HCT116 (cell line): ENCODE data around the gene SLC38A3. TPM values are rescaled to one million over a fixed set of nuclear protein-coding genes. Genes with fewer than 3 reads are reported as not detected.

ENCODE experiments used
- ATAC-seq: fragments of 200-7000 bp; cut with Tn5 transposase; 2 replicates; pipeline ENCODE4 v1.9.1; 2020; ENCODE audit warnings: mild to moderate bottlenecking, moderate library complexity
- BruUV-seq: library from RNA; stranded (reverse); fragments of 400-500 nt; replicated peaks from 2 replicates; lab custom pipeline; 2021; lab: Mats Ljungman, UMichigan
- CTCF ChIA-PET: fragments of 300-600 bp; sonication (Branson Sonifier 250); formaldehyde crosslinking; loops from one replicate; lab custom pipeline; 2021; ENCODE audit warnings: antibody characterized with exemption; lab: Charles Lee
- POLR2A ChIA-PET: fragments of 300-600, 350-600 bp; sonication (Branson Sonifier 250); formaldehyde crosslinking; loops from one replicate; lab custom pipeline; 2021; ENCODE audit warnings: antibody characterized with exemption; lab: Charles Lee
- RAD21 ChIA-PET, 2 experiments: fragments of 300-600 bp; sonication (Branson Sonifier 250); formaldehyde crosslinking; loops; one replicate each; lab custom pipeline; 2023; ENCODE audit warnings: low total read pairs in 2 of 2; ENCODE audit not compliant: uncharacterized antibody in 2 of 2, unreplicated experiment in 2 of 2, low non-redundant PET in 1 of 2; lab: Charles Lee
- DNase-seq: peaks from one replicate; pipeline ENCODE4 v3.0.0-alpha.2; 2010; ENCODE audit warnings: low read depth, low spot score
- H2AFZ ChIP-seq: fragments of 200-600 bp; shearing (Covaris generic), sonication (generic); 2 replicates; pipeline ENCODE4 v1.6.1; 2017; ENCODE audit warnings: low read depth, mixed run types, mixed read lengths, antibody characterized with exemption, low read length; ENCODE audit not compliant: poor library complexity, severe bottlenecking
- H3K27ac ChIP-seq: 2 replicates; pipeline ENCODE4 v1.5.1; 2012; ENCODE audit warnings: low read depth, low read length
- H3K27me3 ChIP-seq: fragments of 200-600 bp; sonication (generic); 2 replicates; pipeline ENCODE4 v1.6.1; 2016; ENCODE audit warnings: mixed run types, low read length, mixed read lengths; ENCODE audit not compliant: insufficient read depth
- H3K36me3 ChIP-seq, 2 experiments: fragments of 200-500 bp in 1 of 2; fragments of 200-600 bp in 1 of 2; sonication (Bioruptor generic) in 1 of 2; sonication (generic) in 1 of 2; 2 replicates each; pipeline versions ENCODE4 v1.5.1 to v1.6.1; 2014 to 2016; ENCODE audit warnings: low read length in 2 of 2, inconsistent platforms in 1 of 2, mixed read lengths in 1 of 2, mixed run types in 1 of 2; ENCODE audit not compliant: insufficient read depth in 2 of 2, control insufficient read depth in 1 of 2
- H3K4me1 ChIP-seq, 2 experiments: fragments of 200-600 bp in 1 of 2; sonication (generic) in 1 of 2; 2 replicates each; pipeline versions ENCODE4 v1.5.1 to v1.6.1; 2012 to 2017; ENCODE audit warnings: low read length in 2 of 2, inconsistent platforms in 1 of 2, mild to moderate bottlenecking in 1 of 2, mixed read lengths in 1 of 2, mixed run types in 1 of 2, moderate library complexity in 1 of 2; ENCODE audit not compliant: insufficient read depth in 2 of 2, control insufficient read depth in 1 of 2
- H3K4me2 ChIP-seq: fragments of 200-600 bp; sonication (generic); 2 replicates; pipeline ENCODE4 v1.6.1; 2017; ENCODE audit warnings: mixed run types, low read length, mixed read lengths
- H3K4me3 ChIP-seq, 2 experiments: fragments of 200-600 bp in 1 of 2; sonication (generic) in 1 of 2; replicated peaks in 1 of 2; 2 replicates each; pipeline ENCODE4 v1.5.1; 2011 to 2016; ENCODE audit warnings: low read length in 2 of 2, control low read depth in 1 of 2, low read depth in 1 of 2, mild to moderate bottlenecking in 1 of 2, mixed read lengths in 1 of 2, mixed run types in 1 of 2
- H3K79me2 ChIP-seq: fragments of 200-600 bp; sonication (generic); 2 replicates; pipeline ENCODE4 v1.6.1; 2017; ENCODE audit warnings: mild to moderate bottlenecking, mixed run types, low read length, moderate library complexity, mixed read lengths; ENCODE audit not compliant: insufficient read depth
- H3K9ac ChIP-seq: fragments of 200-600 bp; sonication (generic); 2 replicates; pipeline ENCODE4 v1.6.1; 2016; ENCODE audit warnings: low read length, mixed read lengths
- H3K9me2 ChIP-seq: fragments of 200-600 bp; sonication (generic), shearing (Covaris generic); 2 replicates; pipeline ENCODE4 v1.6.1; 2017; ENCODE audit warnings: mixed run types, mild to moderate bottlenecking, moderate library complexity; ENCODE audit not compliant: insufficient read depth
- H3K9me3 ChIP-seq, 2 experiments: fragments of 200-500 bp in 1 of 2; fragments of 200-600 bp in 1 of 2; sonication (Bioruptor generic) in 1 of 2; sonication (generic) in 1 of 2; 2 replicates each; pipeline ENCODE4 v1.6.1; 2014 to 2017; ENCODE audit warnings: low read length in 2 of 2, mixed read lengths in 2 of 2, inconsistent platforms in 1 of 2, low read depth in 1 of 2, mild to moderate bottlenecking in 1 of 2, mixed run types in 1 of 2, moderate library complexity in 1 of 2; ENCODE audit not compliant: control insufficient read depth in 1 of 2, insufficient read depth in 1 of 2
- H4K20me1 ChIP-seq: fragments of 200-600 bp; sonication (generic), shearing (Covaris generic); 2 replicates; pipeline ENCODE4 v1.6.1; 2017; ENCODE audit warnings: mixed run types, mild to moderate bottlenecking, moderate library complexity; ENCODE audit not compliant: insufficient read depth
- ATF3 ChIP-seq: IDR thresholded peaks from 2 replicates; pipeline ENCODE4 v1.6.1; 2012
- CEBPB ChIP-seq: IDR thresholded peaks from 2 replicates; pipeline ENCODE4 v1.6.1; 2012; ENCODE audit warnings: low read depth
- CTCF ChIP-seq, 3 experiments: fragments of 200-600 bp in 1 of 3; sonication (generic) in 1 of 3; IDR thresholded peaks in 2 of 3; conservative IDR thresholded peaks in 1 of 3; 2 replicates each; pipeline ENCODE4 v1.5.1; 2012 to 2017; ENCODE audit warnings: low read depth in 2 of 3, low read length in 2 of 3, antibody characterized with exemption in 1 of 3, borderline replicate concordance in 1 of 3, control low read depth in 1 of 3, mild to moderate bottlenecking in 1 of 3, mixed read lengths in 1 of 3, mixed run types in 1 of 3, moderate library complexity in 1 of 3; ENCODE audit not compliant: insufficient read depth in 1 of 3
- EGR1 ChIP-seq: IDR thresholded peaks from 2 replicates; pipeline ENCODE4 v1.6.1; 2012; ENCODE audit warnings: low read depth
- ELF1 ChIP-seq: IDR thresholded peaks from 2 replicates; pipeline ENCODE4 v1.6.1; 2012; ENCODE audit warnings: low read depth, borderline replicate concordance
- EZH2 ChIP-seq: fragments of 200-600 bp; sonication (generic); IDR thresholded peaks from 2 replicates; pipeline ENCODE4 v1.6.1; 2017; ENCODE audit warnings: antibody characterized with exemption, mixed run types
- EZH2phosphoT487 ChIP-seq: fragments of 200-600 bp; IDR thresholded peaks from 2 replicates; pipeline ENCODE4 v1.6.1; 2018; ENCODE audit warnings: antibody characterized with exemption, borderline replicate concordance
- FOSL1 ChIP-seq: IDR thresholded peaks from 2 replicates; pipeline ENCODE4 v1.6.1; 2012; ENCODE audit warnings: low read depth
- JUND ChIP-seq: IDR thresholded peaks from 2 replicates; pipeline ENCODE4 v1.6.1; 2012
- POLR2A ChIP-seq: IDR thresholded peaks from 2 replicates; pipeline ENCODE4 v1.7.0; 2011; ENCODE audit warnings: borderline replicate concordance; ENCODE audit not compliant: insufficient read depth, insufficient read length; ENCODE audit errors: extremely low read depth
- POLR2AphosphoS5 ChIP-seq: IDR thresholded peaks from 2 replicates; pipeline ENCODE4 v1.6.1; 2011; ENCODE audit warnings: mild to moderate bottlenecking, low read depth, low read length, moderate library complexity
- RAD21 ChIP-seq: IDR thresholded peaks from 2 replicates; pipeline ENCODE4 v1.6.1; 2012; ENCODE audit warnings: low read depth, mild to moderate bottlenecking
- REST ChIP-seq: IDR thresholded peaks from 2 replicates; pipeline ENCODE4 v1.6.1; 2012; ENCODE audit warnings: low read depth
- SIN3A ChIP-seq: IDR thresholded peaks from 2 replicates; pipeline ENCODE4 v1.6.1; 2012; ENCODE audit warnings: low read depth
- TCF7L2 ChIP-seq: IDR thresholded peaks from 2 replicates; pipeline ENCODE4 v1.7.0; 2011; ENCODE audit warnings: borderline replicate concordance, inconsistent platforms; ENCODE audit not compliant: insufficient read depth, insufficient read length; ENCODE audit errors: extremely low read depth
- YY1 ChIP-seq: IDR thresholded peaks from 2 replicates; pipeline ENCODE4 v1.6.1; 2011; ENCODE audit warnings: low read length, low read depth, moderate library complexity, mild to moderate bottlenecking; ENCODE audit not compliant: insufficient replicate concordance; ENCODE audit errors: extremely low read depth
- ZBTB33 ChIP-seq: IDR thresholded peaks from 2 replicates; pipeline ENCODE4 v1.6.1; 2011; ENCODE audit warnings: mild to moderate bottlenecking, low read length, moderate library complexity; ENCODE audit not compliant: insufficient replicate concordance; ENCODE audit errors: extremely low read depth
- ZFX ChIP-seq: fragments of 450-650 bp; IDR thresholded peaks from 2 replicates; pipeline ENCODE4 v1.6.1; 2017
- ZNF274 ChIP-seq: fragments of 200-500 bp; sonication (Bioruptor generic); IDR thresholded peaks from 2 replicates; pipeline ENCODE4 v1.6.1; 2014; ENCODE audit warnings: mild to moderate bottlenecking, low read depth, low read length, inconsistent platforms
- intact Hi-C: fragments of 100-400 bp; cut with micrococcal nuclease; formaldehyde crosslinking; loops from 2 replicates; pipeline ENCODE4 v1.10.0; 2022
- total RNA-seq: library from RNA; stranded (reverse); gene quantifications from one replicate; pipeline ENCODE4 v1.2.1, GENCODE V29; 2021; ENCODE audit not compliant: unreplicated experiment

The SLC38A3 gene
- total RNA-seq, 1 experiment from 2014 or later, result 3.1 TPM

GRCh38 chr3:50224639-50225038 is 19.6 kb downstream of the SLC38A3 start:
- ATAC-seq (no peak), DNase-seq (no peak)
- CTCF ChIA-PET, result interaction anchor here (0.5 to 6.3 kb wide), 3 partner anchors 31 to 50 kb away, joined by 3 to 164 read pairs (median 17); partner anchors contain the start of gene GNAT1
- peaks cover 10 to 34% of the 10 kb centered on the region in 2 experiments for H3K4me1 ChIP-seq
- H3K27me3 ChIP-seq, result no peaks in the 10 kb centered on the region
- no peak overlapping the region for H3K4me2 ChIP-seq
- no peaks in the 10 kb centered on the region for H4K20me1 ChIP-seq
- H3K4me3 ChIP-seq, result no peak overlapping the region
- RAD21 ChIA-PET, result interaction anchor here (0.6 to 4.7 kb wide), 3 partner anchors 30 to 67 kb away, joined by 3 to 48 read pairs (median 45); no protein-coding TSS in a partner anchor
- H3K36me3 ChIP-seq, result no peaks in the 10 kb centered on the region
- no peaks in the 10 kb centered on the region for H3K79me2 ChIP-seq
- no peak overlapping the region for H2AFZ ChIP-seq
- POLR2A ChIA-PET, result interaction anchor here (3.3 kb wide), 1 partner anchor 11 kb away, joined by 14 read pairs; the partner anchor contains the start of gene GNAI2
- TF ChIP-seq ZFX (no peak), YY1 (no peak), CEBPB (no peak), ZBTB33 (no peak), EZH2 (no peak), POLR2A (no peak), FOSL1 (no peak), ATF3 (no peak), REST (no peak), TCF7L2 (no peak), ELF1 (no peak), ZNF274 (no peak), SIN3A (no peak), EZH2phosphoT487 (no peak), POLR2AphosphoS5 (no peak), EGR1 (no peak), RAD21 (no peak), CTCF (IDR thresholded peaks at IDR 0.05 in 2 of 3, conservative IDR thresholded peaks at IDR 0.05 in 1 of 3; ENCODE audit: borderline replicate concordance in 1 of 3, insufficient read depth in 1 of 3, low read depth in 2 of 3, low read length in 2 of 3) (no peak), JUND (no peak)
- intact Hi-C loops, result no loop called here
- no peak overlapping the region for H3K9ac ChIP-seq
- H3K27ac ChIP-seq, result no peak overlapping the region
- no TSS peak for BruUV-seq
- H3K9me3 ChIP-seq, result no peaks in the 10 kb centered on the region
- no peaks in the 10 kb centered on the region for H3K9me2 ChIP-seq
